Globus pallidus (tissue), 1 donor: ENCODE measurements around the gene OAS3.
"Not testable (repeated sequence)": the region's sequence is repeated elsewhere in the genome, so short reads cannot be mapped to it uniquely, and the experiment has no call there.

ENCODE experiments used
- DNase-seq: peaks from one replicate; pipeline ENCODE4 v3.0.0-alpha.2; 2015; ENCODE audit warnings: low spot score

OAS3 gene

GRCh38 chr12:112924986-112925385, 13.3 kb upstream of the OAS3 start:
- no peak for DNase-seq

GRCh38 chr12:112926416-112927033, 11.7 kb upstream of the OAS3 start:
- not testable (repeated sequence) for DNase-seq

- DNase-seq, result no peak
Measured at GRCh38 chr12:112927475-112927874, 10.8 kb upstream of the OAS3 start.

GRCh38 chr12:112927925-112928324, 10.3 kb upstream of the OAS3 start:
- no peak for DNase-seq

DNA sequence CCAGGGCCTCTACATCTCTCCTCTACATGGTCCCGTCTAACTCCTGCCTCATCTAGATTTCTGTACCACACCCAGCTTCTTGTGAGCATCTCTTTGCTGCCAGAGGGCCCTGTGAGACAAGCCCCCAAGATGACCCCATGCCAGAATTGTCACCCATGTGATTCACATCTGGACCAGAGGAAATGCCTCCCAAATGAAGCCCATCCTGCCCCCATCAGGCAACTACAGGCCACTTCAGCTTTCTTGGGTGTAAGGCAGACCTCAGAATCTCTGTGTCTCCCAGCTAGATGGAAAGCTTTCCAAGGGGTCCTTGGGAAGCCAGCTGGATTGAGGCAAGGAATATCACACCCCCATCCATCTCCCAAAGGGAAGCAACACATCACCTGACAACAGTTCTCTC, 9.3 kb upstream of the OAS3 start:
- DNase-seq, result no peak

DNA sequence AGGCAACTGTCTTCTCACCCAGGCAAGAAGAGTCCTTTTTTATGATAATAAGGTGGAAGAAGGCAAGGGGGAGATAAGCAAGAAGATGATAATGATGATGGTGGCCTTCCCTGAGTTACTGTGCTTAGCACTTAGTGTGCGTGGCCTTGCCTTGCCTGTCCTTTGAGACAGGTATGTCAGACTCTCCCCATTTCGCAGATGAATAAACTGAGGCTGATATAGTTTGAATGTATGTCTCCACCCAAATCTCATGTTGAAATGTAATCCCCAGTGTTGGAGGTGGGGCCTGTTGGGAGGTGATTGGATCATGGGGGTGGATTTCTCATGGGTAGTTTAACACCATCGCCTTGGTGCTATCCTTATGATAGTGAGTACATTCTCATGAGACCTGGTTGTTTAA, 8.6 kb upstream of the OAS3 start:
- no peak for DNase-seq

GRCh38 chr12:112930350-112930749, 7.9 kb upstream of the OAS3 start:
- no peak for DNase-seq

GRCh38 chr12:112932485-112933128, 5.7 kb upstream of the OAS3 start:
- no peak for DNase-seq

DNA sequence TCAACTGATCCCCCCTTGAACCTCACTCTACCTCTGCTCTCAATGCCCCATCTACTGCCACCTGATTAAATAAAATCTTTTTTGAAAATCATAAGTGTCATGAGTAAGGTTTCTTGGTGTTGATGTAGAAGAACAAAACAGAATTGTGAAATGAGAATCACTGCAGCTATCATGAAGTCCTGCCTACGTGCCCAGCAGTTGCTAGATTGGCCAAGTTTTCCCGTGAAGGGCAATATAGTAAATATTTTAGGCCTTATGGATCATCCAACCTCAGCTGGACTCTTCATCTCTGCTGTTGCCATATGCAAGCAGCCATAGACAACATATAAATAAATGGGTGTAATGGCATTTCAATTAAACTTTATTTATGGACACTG, 5.2 kb upstream of the OAS3 start:
- no peak for DNase-seq

DNA sequence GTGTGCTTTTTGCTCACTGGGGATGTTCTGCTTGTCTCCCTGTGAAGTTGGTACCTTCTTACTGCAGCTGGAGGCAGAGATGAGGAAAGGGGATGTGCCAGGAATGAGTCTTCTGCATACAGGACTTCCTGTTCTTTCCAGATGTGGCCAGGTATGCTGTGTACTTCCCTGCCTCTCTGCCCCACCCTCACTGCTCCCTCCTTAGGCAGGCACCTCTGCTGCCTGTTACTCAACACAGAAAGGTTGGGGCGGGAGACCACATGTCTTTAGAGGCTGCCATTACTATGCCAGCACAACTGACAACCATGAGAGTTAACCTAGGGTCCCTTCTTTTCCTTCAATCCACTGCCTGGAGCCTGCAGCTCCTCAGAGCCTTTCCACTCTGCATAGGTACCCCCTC, 2.0 kb upstream of the OAS3 start:
- no peak for DNase-seq

DNA sequence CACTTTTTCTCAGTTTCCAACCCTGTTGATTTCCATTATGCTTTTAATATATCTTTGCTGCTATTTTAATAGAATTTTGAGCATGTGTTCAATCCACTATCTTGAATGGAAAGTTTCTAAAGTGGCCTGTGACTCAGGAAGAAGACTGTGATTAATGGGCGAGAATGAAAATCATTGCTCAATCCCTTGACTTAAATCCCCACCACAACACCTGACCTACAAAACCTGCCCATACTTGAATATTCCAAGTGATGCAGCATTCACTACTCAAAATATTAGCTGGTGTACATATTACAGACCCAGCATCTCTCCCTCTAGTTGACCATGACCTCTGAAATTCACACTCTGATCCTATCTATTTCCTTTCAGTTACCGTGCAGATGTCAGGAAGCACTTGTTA, 1.3 kb upstream of the OAS3 start:
- DNase-seq, result no peak

DNA sequence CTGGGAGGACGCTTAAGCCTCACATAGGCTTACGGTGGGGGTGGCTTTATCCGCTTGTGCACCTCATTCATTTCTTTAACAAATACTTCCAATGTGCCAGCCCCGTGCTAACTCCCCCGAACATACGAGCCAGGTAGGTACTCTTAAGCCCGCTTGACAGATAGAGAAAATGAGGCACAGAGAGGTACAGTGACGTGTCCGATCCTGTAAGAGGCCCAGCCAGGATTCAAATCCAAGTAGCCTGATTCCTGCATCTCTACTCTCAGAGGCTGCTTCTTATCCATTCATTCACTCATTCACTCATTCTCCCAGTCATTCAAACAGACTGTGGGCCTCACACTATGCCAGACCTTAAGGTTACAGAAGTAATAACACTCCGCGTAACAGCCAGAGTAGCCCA, 477 bp downstream of the OAS3 start:
- DNase-seq, result no peak

GRCh38 chr12:112939761-112940381, 1.6 kb downstream of the OAS3 start:
- DNase-seq, result no peak

DNA sequence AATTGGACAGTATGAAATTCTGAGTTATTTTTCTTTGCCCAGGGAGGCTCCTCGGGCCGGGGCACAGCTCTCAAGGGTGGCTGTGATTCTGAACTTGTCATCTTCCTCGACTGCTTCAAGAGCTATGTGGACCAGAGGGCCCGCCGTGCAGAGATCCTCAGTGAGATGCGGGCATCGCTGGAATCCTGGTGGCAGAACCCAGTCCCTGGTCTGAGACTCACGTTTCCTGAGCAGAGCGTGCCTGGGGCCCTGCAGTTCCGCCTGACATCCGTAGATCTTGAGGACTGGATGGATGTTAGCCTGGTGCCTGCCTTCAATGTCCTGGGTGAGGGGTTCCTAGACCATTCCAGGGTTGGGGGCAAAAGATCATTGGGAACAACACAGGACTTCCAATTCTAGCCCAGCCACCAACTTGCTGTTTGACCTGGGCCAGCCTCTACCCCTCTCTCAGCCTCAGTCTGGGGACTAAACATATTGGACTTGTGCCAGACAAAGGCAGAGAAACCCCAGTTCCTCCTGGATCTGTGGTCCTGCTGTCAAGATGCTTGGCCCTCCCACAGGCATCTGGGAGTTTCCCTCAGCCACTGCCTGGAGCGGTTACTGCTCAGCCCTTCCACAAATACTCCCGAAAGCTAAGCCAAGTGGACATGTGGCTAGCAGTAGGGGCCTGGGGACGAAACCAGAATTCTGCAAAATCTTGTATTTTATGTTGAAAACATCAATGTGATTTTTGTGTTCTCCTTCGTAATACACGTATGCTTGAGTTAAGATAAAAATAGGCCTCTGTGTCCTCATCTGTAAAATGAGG, 3.5 kb downstream of the OAS3 start:
- no peak for DNase-seq

DNA sequence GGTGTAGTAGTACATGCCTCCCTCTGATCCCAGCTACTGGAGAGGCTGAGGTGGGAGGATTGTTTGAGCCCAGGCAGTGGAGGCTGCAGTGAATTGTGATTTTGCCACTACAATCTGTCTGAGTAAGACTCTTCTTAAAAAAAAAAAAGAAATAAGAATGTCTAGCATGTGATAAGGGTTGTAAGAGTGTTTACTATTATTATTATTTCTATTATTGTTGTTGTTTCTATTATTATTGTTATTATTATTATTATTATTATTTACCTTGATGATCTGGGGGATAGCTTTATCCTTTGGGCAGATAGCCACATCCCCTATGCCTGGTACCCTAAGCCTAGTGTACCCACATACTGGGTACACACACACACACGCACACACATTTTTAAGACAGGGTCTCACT, 4.3 kb downstream of the OAS3 start:
- DNase-seq, result no peak

- DNase-seq, result no peak
Measured at GRCh38 chr12:112944024-112944690, 5.9 kb downstream of the OAS3 start.

DNA sequence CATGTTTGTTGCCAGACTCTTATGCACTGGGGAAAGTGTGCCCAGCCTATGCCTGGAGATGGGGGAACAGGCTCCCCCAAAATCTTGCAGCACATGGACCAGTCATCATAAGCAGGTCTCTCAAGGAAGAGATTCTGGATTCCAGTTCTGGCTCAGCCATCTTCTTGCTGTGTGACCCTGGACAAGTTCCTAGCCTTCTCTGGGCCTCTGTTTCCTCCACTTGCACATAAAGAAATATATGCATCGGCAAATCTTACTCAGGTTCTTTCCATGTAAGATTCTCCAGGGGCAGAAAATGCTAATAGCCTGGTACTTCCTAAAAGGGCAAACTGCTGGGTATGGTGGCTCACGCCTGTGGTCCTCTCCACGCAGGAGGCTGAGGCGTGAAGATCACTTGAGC, 7.2 kb downstream of the OAS3 start:
- no peak for DNase-seq

DNA sequence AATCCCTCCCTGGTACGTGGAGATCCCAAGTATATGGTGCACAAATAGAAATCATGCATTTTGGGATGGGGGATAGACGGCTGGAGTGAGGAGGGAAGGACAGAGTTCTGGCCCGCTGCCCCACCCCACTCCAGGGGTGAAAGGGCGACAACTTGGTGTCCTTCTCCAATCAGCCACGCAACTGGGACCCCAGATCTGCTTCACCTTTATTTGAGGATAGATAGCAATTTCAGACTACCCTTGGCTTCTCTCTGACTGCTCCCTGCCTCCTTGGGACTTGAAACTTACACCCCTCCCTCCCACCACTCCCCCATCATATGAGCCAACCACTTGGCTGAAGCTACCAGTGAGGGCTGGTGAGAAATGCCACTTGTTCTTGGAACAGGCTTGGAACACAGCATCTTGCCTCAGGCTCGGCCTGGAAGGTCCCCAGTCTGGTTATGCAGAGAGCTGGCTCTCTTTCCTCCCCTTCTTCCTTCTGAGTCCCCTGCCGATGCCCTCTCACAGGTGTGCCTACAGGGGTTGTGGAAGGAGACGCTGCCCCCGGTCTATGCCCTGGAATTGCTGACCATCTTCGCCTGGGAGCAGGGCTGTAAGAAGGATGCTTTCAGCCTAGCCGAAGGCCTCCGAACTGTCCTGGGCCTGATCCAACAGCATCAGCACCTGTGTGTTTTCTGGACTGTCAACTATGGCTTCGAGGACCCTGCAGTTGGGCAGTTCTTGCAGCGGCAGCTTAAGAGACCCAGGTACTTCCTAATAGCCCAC, 8.1 kb downstream of the OAS3 start:
- DNase-seq, result no peak

- no peak for DNase-seq
Measured at GRCh38 chr12:112947314-112947713, 9.0 kb downstream of the OAS3 start.

- DNase-seq, result no peak
Measured at GRCh38 chr12:112947761-112948160, 9.5 kb downstream of the OAS3 start.

GRCh38 chr12:112948806-112949205, 10.5 kb downstream of the OAS3 start:
- no peak for DNase-seq

DNA sequence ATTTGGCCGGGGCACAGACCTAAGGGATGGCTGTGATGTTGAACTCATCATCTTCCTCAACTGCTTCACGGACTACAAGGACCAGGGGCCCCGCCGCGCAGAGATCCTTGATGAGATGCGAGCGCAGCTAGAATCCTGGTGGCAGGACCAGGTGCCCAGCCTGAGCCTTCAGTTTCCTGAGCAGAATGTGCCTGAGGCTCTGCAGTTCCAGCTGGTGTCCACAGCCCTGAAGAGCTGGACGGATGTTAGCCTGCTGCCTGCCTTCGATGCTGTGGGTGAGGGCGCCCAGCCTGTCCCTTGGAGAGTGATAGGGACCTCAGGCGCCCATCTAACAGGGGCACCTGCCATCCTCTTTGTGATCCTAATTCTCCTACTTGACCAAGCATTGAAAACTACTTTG, 12.4 kb downstream of the OAS3 start:
- DNase-seq, result no peak
